Activated naive CD4-positive, alpha-beta T cell (primary cell): ENCODE results near the gene GNS.
A peak's percentile ranks its signal among the peaks of the same experiment; 100 is the strongest.

Experiments
- DNase-seq, 4 experiments: peaks; one replicate each; lab custom pipeline; 2025; lab: John Stamatoyannopoulos, UW

GNS gene

DNA sequence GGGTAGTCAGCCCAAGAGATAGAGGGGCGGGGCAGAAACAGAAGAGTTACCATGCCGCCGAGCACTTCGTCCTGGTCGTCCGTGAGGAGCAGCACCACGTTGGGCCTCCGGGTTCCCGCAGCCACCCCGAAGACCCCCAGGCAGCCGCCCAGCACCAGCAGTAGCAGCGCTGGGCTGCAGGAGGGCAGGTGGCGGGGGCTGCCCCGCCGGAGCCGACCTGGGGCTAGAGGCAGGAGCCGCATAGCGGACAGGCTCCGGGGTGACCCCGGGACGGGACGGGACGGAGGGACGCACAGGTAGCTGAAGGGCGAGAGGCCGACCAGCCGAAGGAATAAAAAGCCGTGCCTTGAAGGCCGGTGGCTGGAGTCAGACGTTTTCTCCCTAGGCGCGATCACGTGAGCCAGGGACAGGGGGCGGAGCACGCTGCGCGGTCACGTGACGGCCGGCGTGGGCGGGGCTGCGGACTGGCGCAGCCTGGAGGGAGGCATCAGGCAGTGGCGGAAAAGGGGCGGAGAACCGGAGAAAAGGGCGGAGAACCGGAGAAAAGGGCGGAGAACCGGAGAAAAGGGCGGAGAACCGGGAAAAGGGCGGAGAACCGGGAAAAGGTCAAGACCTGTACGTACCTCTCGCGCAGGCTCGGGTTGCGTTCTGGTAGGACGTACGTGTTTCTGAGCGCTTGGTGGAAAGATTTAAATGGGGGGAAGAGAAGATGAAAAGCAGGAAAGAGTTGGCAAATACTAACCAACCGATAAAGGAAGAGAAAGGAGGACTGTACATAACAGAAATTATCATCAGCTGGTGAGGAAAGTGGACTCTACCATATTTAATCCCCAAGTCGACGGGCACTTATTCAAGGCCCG, at the start of gene GNS:
GNS (minus strand) TSS at position 372 of the 860 bp plus-strand sequence; CDS start at position 242, 130 bp downstream.
- DNase-seq, result peak; percentile 76 to 90 (median 84)

DNA sequence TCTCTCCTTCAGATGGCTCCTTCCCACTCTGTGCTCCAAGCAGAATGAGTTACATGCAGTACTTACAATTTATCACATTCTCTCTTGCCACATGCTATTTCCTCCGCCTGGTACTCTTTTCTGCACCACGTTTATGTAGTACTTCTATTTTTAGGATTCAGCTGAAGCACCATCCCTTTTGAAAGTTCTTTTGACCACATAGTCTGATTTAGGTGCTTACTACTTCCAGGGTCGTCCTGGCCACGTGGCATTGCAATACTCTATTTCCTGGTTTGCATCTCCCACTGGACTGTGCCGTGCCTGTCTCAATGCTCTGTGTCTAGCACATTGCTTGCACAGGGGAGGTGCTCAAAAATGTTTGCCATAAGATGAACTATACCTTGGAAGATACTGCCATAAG, 48.9 kb upstream of the GNS start:
- DNase-seq, result no peak

DNA sequence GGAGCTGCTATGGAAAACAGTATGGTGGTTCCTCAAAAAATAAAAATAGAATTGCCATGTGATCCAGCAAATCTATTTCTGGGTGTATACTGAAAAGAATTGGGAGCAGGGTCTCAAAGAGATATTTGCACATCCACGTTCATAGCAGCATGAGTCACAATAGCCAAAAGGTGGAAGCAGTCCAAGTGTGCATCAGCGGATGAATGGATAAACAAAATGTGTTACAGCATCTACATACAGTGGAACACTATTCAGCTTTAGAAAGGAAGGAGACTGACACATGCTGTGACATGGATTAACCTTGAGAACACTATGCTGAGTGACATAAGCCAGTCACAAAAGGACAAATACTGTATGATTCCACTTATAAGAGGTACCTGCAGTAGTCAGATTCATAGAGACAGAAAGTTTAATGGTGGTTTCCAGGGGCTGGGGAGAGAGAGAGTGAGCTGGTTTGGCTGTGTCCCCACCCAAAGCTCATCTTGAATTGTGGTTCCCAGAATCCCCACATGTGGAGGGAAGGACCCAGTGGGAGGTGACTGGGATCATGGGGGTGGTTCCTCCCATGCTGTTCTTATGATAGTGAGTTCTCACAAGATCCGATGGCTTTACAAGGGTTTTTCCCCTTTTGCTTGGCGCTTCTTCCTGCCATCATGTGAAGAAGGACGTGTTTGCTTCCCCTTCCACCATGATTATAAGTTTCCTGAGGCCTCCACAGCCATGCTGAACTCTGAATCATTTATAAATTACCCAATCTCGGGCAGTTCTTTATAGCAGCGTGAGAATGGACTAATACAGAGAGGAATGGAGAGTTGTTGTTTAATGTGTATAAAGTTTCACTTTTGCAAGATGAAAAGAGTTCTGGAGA, 47.6 kb upstream of the GNS start:
- no peak for DNase-seq

DNA sequence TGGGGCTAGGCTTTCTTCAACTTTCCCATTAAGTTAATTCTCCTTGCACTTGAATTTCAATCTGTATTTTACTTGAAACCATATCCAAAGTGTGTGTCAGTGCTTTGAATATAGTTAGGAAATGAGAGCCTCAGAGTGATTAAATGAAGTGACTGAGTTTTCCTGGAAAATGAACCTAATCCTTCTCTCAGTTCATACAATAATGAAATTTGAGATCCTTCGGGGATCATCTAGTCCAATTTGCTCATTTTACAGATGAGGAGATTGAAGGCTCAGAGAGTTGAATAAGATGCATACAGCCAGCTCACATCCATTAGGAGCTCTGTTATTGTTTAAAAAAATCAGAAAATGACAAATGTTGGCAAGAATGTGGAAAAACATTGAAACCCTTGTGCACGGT, 47.0 kb upstream of the GNS start:
- no peak for DNase-seq

DNA sequence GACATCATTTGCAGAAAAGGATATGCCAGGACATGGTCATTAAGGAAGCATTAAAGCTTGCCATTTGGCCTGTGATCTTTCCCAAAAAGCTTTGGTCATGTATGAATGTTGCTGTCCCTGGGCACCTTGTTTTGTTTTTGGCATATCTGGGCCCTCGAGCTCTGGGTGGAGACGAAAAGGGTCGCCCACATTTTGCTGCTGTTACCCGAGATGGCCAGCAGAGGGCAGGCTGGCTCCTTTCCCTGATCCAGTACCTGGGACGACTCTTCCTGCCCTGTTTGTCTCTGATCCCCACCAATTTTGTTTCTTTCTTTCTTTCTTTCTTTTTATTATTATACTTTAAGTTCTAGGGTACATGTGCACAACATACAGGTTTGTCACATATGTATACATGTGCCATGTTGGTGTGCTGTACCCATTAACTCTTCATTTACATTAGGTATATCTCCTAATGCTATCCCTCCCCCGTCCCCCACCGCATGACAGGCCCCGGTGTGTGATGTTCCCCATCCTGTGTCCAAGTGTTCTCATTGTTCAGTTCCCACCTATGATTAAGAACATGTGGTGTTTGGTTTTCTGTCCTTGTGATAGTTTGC, 43.1 kb upstream of the GNS start:
- peak in 3 of 4 experiments; percentile 12 to 21 (median 19) for DNase-seq

DNA sequence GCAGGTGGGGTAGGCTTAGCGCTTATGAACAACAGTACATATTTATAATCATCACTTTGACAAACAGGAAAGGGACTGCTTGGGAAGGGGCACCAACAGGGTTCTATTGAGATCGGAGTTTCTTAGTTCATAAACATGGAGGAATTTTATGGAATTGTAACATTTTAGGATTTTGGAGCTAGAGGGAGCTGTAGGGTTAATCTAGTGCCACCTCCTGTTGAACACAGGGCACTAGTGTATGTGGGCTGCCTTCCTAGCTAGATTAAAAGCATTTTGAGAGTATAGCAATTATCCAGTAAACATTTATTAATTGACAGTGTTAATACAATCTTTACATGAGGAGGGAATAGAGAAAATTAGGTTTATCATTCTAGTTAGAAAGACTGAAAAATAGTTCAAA, 42.2 kb upstream of the GNS start:
- no peak for DNase-seq

DNA sequence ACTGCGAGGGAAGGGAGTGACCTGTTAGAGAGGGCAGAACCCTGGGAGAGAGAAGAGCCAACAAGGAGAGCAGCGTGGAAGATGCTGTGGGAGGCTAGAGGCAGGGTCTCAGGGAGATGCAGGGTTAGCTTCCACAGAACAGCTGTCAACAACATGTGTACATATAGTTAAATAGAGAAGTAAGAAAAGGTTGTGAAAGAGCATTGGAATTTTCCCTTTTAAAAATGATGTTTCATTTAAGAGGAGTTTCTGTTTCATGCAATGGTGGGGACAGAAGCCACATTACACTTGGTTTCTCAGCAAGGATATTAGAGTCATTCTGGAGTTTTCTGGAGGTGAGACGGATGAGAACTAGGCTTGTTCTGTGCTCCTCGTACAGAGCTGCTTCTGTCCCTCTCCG, 41.4 kb upstream of the GNS start:
- DNase-seq, result no peak

DNA sequence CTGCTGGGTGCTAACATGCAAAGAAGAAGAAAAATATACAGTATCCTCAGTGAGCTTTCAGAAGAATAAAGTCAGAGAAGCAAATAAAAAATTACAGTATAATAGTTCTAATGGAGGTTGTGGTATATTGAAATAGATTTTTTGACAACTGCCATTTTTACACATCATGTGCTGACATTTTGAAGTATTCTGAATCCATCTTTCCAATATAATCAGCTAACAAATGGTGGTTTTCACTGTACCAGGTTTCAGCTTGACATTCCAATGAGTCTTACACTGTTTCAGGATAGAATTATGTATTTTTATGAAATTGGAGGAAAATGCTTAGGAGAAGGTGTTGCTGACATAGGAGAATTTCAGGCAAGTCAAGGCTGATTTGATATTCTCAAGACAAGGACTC, 39.0 kb upstream of the GNS start:
- no peak for DNase-seq

DNA sequence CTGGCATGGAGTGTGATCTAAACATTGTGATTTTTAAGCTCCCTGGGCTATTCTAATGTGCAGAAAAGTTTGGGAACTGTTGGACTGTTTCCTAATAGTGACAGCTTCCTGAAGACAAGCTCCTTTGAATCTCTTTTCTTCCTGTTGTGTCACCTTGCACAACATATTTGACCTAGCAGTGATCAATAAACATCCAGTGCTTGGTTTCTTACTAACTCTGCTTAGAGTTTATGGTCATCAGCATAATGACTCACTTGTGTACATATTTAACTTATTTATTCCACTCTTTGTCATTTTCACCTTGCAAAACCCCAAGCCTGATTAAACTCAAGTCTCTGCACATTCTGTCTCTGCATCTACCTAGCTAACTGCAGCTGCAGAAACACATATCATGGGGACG, 38.0 kb upstream of the GNS start:
- no peak for DNase-seq

DNA sequence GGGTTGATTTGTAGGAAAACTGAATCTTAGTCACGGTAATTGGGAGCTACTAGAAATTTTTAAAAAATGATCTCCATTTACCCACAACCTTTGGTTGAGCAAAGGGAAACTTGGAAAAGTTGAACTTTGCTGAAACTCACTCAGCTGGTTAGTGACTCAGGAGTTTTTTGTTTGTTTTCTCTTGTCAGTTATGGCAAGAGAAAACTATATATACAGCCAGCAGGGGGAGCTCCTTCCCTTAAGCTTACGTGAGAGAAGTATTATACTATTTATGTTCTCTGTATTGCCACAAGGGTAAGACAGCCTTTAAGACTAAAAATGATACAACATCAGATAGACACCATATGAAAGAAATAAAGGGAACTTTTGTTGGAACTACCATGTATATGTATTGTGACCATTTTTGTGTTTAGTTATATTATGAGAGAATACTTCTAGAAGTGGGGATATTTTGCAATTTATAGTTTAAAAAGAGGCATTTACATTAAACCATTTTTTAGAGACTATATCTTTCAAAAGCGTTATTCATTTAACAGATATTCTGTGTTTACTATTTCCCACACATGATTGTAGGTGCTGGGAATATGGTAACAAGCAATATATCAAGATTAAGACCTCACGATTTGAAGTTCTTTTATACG, 37.1 kb upstream of the GNS start:
- DNase-seq, result peak in 3 of 4 experiments; percentile 4 to 14 (median 13)

DNA sequence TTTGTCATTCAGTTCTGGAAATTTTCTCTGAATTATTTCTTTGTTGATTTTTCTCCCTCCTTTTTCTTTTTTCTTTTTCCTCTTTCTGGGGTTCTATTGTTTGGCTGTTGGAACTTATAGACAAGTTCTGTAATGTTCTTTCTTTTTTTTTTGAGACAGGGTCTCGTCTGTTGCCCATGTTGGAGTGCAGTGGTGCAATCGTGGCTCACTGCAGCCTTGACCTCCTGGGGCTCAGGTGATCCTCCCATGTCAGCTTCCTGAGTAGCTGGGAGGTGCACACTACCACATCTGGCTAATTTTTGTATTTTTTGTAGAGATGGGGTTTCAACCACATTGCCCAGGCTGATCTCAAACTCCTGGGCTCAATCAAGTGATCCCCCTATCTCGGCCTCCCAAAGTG, 35.1 kb upstream of the GNS start:
- no peak for DNase-seq

DNA sequence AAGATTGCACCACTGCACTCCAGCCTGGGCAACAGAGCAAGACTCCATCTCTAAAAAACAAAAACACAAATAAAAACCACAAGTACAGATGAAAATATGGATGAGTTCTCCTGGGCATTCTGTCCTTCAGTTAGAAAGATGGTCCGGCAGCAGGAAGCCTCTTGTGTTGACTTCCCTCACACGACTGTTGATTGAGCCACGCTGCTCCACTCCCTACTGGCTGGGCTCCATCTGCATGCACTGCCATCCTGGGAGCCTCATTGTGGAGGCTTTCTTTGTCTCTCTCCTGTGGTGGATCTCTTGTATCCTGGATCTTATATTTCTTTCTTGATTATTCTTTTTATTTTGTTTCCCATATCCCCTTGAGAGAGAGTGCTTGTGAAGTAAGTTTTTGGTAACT, 34.4 kb upstream of the GNS start:
- no peak for DNase-seq

DNA sequence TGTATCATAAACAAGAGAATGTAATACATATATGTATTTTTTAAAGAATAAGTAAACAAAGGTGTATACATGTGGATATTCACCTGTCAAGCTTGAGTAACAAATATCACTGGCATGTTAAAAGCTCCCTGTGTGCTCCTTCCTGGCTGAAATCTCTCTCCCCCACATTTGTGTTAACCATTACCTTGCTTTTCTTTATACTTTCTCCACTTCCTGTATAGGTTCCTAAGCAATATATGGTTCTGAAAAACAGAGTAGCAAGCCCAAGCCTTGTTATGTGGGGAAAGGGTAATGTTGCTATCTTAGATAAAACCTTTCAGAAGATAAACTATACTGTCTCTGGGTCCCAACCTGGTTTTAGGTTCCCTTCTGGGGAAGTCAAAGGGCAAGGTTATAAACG, 32.9 kb upstream of the GNS start:
- no peak for DNase-seq

DNA sequence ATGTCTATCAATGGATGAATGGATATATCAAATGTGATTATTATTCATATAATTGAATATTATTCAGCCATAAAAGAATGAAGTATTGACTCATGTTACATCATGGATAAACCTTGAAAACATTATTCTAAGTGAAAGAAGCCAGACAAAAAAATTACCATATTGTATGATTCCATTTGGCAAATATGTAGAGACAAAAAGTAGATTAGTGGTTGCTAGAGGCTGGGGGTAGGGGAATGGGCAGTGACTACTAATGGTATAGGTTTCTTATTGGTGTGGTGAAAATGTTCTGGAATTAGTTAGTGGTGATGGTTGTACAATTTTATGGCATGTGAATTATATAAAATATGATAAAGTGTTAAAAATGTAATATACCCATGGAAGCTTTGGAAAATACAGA, 31.8 kb upstream of the GNS start:
- DNase-seq, result no peak

DNA sequence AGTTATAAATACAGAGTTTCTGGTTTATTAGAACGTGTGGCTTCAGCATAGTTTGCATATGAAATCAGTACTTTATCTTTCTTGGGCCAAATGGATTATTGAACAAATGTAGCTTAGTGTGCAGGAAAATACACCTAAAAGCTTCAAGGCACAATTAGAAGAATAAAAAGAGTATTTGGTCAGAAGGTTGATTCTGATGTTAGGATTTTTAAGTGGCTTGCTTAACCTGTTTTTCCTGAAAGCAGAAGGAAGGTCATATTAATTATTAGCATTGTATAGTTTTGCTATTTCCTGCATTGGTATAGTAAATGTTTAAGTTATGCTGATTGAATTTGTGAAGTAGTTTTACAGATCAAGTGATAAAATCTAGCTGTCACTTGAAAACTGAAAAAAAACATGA, 31.0 kb upstream of the GNS start:
- no peak for DNase-seq

DNA sequence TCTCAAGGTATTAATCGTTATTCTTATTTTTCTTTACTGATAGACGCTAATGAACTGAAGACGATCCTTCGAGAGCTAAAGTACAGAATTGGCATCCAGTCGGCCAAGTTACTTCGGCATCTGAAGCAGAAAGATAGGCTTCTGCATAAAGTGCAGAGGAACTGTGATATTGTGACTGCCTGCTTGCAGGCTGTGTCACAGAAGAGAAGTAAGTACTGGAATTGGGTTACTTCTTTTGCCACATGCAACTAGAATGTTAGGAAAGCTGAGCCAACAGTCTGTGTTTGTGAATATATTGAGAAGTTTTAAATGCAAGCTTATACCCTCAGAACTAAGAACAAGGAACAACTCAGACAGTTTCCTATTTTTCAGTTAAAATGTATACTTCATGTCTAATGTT, 26.6 kb upstream of the GNS start:
- DNase-seq, result no peak

DNA sequence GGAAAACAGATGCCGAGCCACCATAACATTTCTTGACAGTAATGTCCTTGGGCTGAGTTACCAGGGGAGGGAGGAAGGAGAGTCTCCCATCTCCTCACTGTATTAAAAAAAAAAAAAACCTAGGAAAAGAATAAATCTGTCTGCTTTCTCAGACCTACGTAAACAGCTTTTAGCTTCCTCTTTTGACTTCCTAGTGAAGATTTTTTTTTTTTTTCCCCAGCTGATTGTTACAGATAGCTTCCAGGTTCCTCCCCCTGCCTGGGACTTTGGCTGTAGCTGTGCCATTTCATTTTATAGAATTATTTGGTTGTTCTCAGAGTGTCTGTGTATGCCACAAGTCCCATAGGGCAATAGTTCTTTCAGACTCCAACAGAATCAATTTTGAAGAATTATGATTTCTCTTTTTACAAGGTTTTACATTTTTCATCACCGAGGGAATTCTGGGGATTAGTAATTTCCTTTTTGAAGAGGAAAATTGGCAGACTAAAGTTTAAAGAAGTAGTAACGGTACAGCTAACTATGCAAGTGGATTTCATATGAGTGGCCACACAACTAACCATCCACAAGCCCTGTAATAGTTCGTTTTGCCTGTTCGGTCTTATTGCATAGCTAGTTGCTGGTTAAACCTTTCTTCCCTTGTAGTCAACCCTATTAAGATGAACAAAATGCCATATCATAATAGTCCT, 23.1 kb upstream of the GNS start:
- DNase-seq, result no peak

DNA sequence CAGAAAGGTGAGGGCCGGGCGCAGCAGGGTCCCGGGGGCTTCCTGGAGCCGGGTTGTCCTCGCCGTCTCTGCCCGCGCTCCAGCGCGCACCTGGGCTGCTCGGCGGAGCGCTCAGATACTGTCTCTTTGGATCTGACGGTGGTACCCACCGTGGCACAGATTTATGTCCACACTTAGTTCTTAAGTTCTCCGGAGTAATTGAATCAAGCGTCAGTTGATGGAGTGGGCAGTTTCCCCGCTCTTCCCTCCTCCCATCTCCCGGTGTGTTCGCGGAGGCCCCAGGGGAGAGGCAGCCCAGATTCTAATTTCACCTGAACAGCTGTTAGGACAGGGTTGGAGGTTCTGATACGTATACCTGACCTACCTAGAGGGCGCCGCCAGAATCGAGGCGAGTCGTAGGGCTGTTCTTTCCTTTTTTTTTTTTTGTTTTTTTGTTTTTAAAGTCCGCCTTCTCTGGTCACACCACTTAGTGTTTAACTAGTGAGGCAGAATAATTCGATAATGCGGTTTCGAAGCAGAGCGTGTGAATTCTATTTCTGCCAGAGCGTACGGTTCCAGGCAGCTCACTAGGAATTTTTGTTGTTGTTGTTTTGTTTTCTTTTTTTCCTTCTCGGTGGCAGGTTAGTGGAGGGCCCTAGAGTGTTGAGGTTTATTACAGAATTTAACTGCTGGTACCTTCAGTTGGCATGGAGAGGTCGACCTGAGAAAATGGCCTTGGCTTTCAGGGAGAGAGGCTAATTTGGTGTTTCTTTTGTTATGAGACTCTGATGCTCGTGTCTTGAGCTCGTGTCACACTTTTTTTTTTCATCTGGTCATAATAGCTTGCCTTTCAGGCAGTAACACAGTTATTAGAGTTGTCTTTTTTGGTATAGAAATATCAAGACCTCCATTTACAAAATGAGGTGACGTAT, 22.3 kb upstream of the GNS start:
- DNase-seq, result peak in 1 of 4 experiments; percentile 3

DNA sequence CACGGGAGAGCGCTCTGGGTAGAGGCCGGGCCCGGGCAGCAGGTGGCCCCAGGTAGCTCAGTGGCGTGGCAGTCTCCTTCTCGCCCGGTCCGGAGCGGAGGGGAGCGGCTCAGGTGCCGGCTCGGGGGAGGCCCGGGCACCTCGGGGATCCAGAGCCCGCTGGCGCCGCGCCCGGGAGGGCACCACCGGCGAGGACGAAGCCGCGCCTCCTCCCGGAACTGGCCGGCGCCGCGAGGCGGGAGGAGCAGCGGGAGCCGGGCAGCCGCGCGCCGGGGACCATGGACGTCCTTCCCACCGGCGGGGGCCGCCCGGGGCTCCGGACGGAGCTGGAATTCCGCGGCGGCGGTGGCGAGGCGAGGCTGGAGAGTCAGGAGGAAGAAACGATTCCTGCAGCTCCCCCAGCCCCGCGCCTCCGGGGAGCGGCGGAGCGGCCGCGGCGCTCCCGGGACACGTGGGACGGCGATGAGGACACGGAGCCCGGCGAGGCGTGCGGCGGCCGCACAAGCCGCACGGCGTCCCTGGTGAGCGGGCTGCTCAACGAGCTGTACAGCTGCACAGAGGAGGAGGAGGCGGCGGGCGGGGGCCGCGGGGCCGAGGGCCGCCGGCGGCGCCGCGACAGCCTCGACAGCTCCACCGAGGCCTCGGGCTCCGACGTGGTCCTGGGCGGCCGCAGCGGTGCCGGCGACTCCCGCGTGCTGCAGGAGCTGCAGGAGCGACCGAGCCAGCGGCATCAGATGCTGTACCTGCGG, 21.5 kb upstream of the GNS start:
- no peak for DNase-seq

DNA sequence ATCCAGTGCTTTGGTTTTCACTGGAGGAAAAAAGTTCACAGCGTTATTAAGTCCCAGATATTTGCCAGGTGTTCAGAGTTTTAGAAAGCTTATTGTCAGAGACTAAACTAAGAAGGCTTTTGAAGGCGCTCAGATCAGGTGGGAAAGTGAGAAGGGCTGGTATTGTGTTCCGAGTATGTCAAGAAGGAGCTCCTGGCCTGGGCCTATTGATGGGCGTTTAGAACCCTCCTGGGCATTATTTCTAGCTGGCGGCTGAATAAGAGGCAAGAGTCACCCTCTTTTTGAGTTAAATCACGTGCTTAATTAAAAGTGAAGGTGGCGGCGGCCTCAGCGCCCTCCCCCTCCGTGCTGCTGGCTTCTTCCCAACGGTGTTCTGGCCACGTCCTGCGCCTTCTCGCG, 20.9 kb upstream of the GNS start:
- DNase-seq, result no peak
